ENCODE measurements around the gene ARHGEF19. TPM values are rescaled to one million over a fixed set of nuclear protein-coding genes. Genes with fewer than 3 reads are reported as not detected.

Gene ARHGEF19
- total and polyA plus RNA-seq, 9 of the 15 experiments (the other 6 are each of a cell fraction or from before 2014, with no cell fraction given): 0.73 to 21.0 (median 5.2) TPM

DNA sequence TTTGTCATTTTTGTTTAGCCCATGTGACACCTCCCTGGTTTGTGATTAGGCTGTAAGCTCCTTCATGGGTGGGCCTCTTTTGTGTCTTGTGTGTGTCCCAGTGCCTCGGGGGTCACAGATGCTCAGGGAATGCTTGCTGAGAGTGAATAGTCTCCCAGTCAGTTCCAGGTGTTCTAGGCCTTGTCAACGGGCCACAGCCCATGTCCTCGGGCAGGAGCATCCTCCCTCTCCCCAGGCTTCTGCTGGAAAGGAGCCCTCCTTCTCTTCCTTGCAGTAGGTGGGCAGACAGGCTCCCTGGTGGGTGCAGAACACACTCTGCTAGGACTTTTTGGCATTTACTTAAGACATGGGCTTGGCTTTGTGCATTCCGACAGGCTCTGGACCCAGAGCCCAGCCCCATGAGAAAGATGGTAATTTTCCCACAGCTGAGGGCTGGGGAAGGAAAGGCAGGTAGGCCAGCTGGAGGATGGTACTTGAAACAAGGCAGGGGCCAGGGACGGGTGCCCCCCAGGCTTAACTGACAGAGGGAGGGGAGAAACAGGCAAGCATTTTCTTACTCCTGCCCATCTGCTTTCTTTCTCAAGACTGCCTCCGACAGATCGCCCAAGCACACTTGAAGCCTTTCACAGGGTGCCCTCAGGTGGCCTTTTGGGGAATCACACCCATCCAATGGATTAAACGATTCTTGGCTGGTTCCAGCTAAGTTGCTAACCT is 31.6 kb upstream of the ARHGEF19 start (continued):
- TF ChIP-seq STAT6 (CRISPR knock-in tag; IDR thresholded peaks at IDR 0.05) (no peak), ZBTB49 (CRISPR knock-in tag; IDR thresholded peaks at IDR 0.05; ENCODE audit: borderline replicate concordance) (no peak), EHMT2 (IDR thresholded peaks at IDR 0.05) (no peak), NBN (IDR thresholded peaks at IDR 0.05; ENCODE audit: low read depth) (no peak), ZKSCAN3 (CRISPR knock-in tag; IDR thresholded peaks at IDR 0.05) (no peak), L3MBTL2 (IDR thresholded peaks at IDR 0.05) (peak; percentile 46), PHF21A (IDR thresholded peaks at IDR 0.05; ENCODE audit: borderline replicate concordance, low read depth) (no peak), ZNF12 (CRISPR knock-in tag; IDR thresholded peaks at IDR 0.05) (no peak), PBX2 (CRISPR knock-in tag; IDR thresholded peaks at IDR 0.05; ENCODE audit: low read depth) (no peak), PBX2 (tag; conservative IDR thresholded peaks at IDR 0.05; ENCODE audit: low read depth) (0 out of 2 replicates have a peak, but pooled peaks have one; percentile 15), NFATC3 (IDR thresholded peaks at IDR 0.05) (0 out of 2 replicates have a peak, but pooled peaks have one; percentile 38)
- TF ChIP-seq, protein P1, sequence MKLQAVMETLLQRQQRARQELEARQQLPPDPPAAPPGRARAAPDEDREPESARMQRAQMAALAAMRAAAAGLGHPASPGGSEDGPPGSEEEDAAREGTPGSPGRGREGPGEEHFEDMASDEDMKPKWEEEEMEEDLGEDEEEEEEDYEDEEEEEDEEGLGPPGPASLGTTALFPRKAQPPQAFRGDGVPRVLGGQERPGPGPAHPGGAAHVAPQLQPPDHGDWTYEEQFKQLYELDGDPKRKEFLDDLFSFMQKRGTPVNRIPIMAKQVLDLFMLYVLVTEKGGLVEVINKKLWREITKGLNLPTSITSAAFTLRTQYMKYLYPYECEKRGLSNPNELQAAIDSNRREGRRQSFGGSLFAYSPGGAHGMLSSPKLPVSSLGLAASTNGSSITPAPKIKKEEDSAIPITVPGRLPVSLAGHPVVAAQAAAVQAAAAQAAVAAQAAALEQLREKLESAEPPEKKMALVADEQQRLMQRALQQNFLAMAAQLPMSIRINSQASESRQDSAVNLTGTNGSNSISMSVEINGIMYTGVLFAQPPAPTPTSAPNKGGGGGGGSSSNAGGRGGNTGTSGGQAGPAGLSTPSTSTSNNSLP (IDR thresholded peaks at IDR 0.05; ENCODE audit: borderline replicate concordance, low read depth, low read length): 0 out of 2 replicates have a peak, but pooled peaks have one; percentile 15
- TF ChIP-seq, protein P2, sequence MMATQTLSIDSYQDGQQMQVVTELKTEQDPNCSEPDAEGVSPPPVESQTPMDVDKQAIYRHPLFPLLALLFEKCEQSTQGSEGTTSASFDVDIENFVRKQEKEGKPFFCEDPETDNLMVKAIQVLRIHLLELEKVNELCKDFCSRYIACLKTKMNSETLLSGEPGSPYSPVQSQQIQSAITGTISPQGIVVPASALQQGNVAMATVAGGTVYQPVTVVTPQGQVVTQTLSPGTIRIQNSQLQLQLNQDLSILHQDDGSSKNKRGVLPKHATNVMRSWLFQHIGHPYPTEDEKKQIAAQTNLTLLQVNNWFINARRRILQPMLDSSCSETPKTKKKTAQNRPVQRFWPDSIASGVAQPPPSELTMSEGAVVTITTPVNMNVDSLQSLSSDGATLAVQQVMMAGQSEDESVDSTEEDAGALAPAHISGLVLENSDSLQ (IDR thresholded peaks at IDR 0.05): 0 out of 2 replicates have a peak, but pooled peaks have one; percentile 33

All from K562 (cell line).